K562 (cell line): Measurements from ENCODE around the gene PLCB4. TPM values are rescaled to one million over a fixed set of nuclear protein-coding genes. Genes with fewer than 3 reads are reported as not detected.
A peak's percentile ranks its signal among the peaks of the same experiment; 100 is the strongest.

ENCODE experiments used
- ATAC-seq: fragments of 200-7000 bp; cut with Tn5 transposase; 3 replicates; pipeline ENCODE4 v1.9.1; 2020; ENCODE audit warnings: moderate library complexity
- BruUV-seq: library from RNA; stranded (reverse); fragments of 400-500 nt; replicated peaks from 2 replicates; lab custom pipeline; 2021; lab: Mats Ljungman, UMichigan
- CTCF ChIA-PET: fragments of 300-600 bp; formaldehyde crosslinking; extraction: SDS; loops from one replicate; lab custom pipeline; 2021; ENCODE audit warnings: low intra/inter-chr PET ratio; lab: Yijun Ruan, JAX
- POLR2A ChIA-PET: fragments of 300-600, 350-650 bp; sonication (Branson Sonifier 250); formaldehyde crosslinking; extraction: SDS; loops from one replicate; lab custom pipeline; 2021; ENCODE audit warnings: antibody characterized with exemption, inconsistent platforms; lab: Yijun Ruan, JAX
- DNase-seq, 4 experiments: peaks; one replicate each; pipeline versions ENCODE4 v3.0.0 to v3.0.0-alpha.2; 2011 to 2018; ENCODE audit warnings: low spot score in 3 of 4, mixed read lengths in 3 of 4; ENCODE audit errors: extremely low read depth in 1 of 4
- FAIRE-seq: peaks from 2 replicates; lab custom pipeline; 2011; peaks lifted over from hg19 to GRCh38; lab: Jason Lieb, UNC
- H2AFZ ChIP-seq: 2 replicates; pipeline ENCODE4 v1.6.0; 2011; ENCODE audit warnings: low read depth, low read length, control low read depth, inconsistent platforms
- H3K27ac ChIP-seq: fragments of 200-600 bp; 3 replicates; pipeline ENCODE4 v1.8.0; 2011; ENCODE audit warnings: low read depth, mild to moderate bottlenecking, control low read depth, inconsistent platforms, low read length, moderate library complexity, mixed read lengths; ENCODE audit errors: extremely low read depth
- H3K27me3 ChIP-seq, 2 experiments: fragments of 300-600 bp in 1 of 2; 2 replicates in 1 of 2; 3 replicates in 1 of 2; pipeline versions ENCODE4 v1.6.0 to v1.8.0; 2011; ENCODE audit warnings: inconsistent platforms in 2 of 2, low read length in 2 of 2, mild to moderate bottlenecking in 1 of 2, mixed read lengths in 1 of 2, moderate library complexity in 1 of 2; ENCODE audit not compliant: control insufficient read depth in 2 of 2, insufficient read depth in 2 of 2
- H3K36me3 ChIP-seq: fragments of 300-600 bp; 3 replicates; pipeline ENCODE4 v1.8.0; 2011; ENCODE audit warnings: mild to moderate bottlenecking, low read length, inconsistent platforms; ENCODE audit not compliant: control insufficient read depth, insufficient read depth
- H3K4me1 ChIP-seq, 2 experiments: fragments of 200-600 bp in 1 of 2; replicated peaks in 1 of 2; 2 replicates in 1 of 2; 3 replicates in 1 of 2; pipeline versions ENCODE4 v1.5.1 to v1.8.0; 2011; ENCODE audit warnings: inconsistent platforms in 2 of 2, low read length in 2 of 2, mild to moderate bottlenecking in 1 of 2, mixed read lengths in 1 of 2, moderate library complexity in 1 of 2; ENCODE audit not compliant: control insufficient read depth in 2 of 2, insufficient read depth in 2 of 2
- H3K4me2 ChIP-seq: 2 replicates; pipeline ENCODE4 v1.6.1; 2011; ENCODE audit warnings: low read length, control low read depth, inconsistent platforms, mixed read lengths; ENCODE audit not compliant: insufficient read depth
- H3K4me3 ChIP-seq: fragments of 200-600 bp; sonication (generic), shearing (Covaris generic); 2 replicates; pipeline ENCODE4 v1.5.1; 2016; ENCODE audit warnings: control low read depth, inconsistent platforms
- H3K79me2 ChIP-seq: fragments of 200-600 bp; 3 replicates; pipeline ENCODE4 v1.8.0; 2011; ENCODE audit warnings: low read length, inconsistent platforms; ENCODE audit not compliant: control insufficient read depth, insufficient read depth
- H3K9ac ChIP-seq, 2 experiments: 2 replicates each; pipeline versions ENCODE4 v1.6.0 to v1.6.1; 2011; ENCODE audit warnings: low read depth in 2 of 2, low read length in 2 of 2, control low read depth in 1 of 2, inconsistent platforms in 1 of 2, mild to moderate bottlenecking in 1 of 2, mixed read lengths in 1 of 2; ENCODE audit not compliant: insufficient read depth in 1 of 2
- H3K9me1 ChIP-seq: one replicate; pipeline ENCODE4 v1.6.0; 2011; ENCODE audit warnings: inconsistent platforms, mild to moderate bottlenecking, low read length, moderate library complexity; ENCODE audit not compliant: control insufficient read depth, insufficient read depth
- H3K9me3 ChIP-seq: replicated peaks from 2 replicates; pipeline ENCODE4 v1.5.1; 2011; ENCODE audit warnings: low read depth, low read length, inconsistent platforms; ENCODE audit not compliant: control insufficient read depth, insufficient read depth
- H4K20me1 ChIP-seq: replicated peaks from 2 replicates; pipeline ENCODE4 v1.6.1; 2011; ENCODE audit warnings: low read length, inconsistent platforms, mixed read lengths; ENCODE audit not compliant: control insufficient read depth, insufficient read depth
- CHD4 ChIP-seq: fragments of 200-600 bp; sonication (generic); IDR thresholded peaks from 3 replicates; pipeline ENCODE4 v1.6.1; 2012; ENCODE audit warnings: low read depth, mild to moderate bottlenecking, mixed read lengths, low read length, inconsistent platforms; ENCODE audit not compliant: insufficient read depth, insufficient replicate concordance, poor library complexity, severe bottlenecking
- NCOA6 ChIP-seq: fragments of 450-650 bp; IDR thresholded peaks from 2 replicates; pipeline ENCODE4 v1.6.1; 2017; ENCODE audit warnings: mild to moderate bottlenecking
- NFIC ChIP-seq: fragments of 450-650 bp; IDR thresholded peaks from 2 replicates; pipeline ENCODE4 v1.6.1; 2017; ENCODE audit warnings: mild to moderate bottlenecking, inconsistent platforms
- NR1H2 ChIP-seq: sonication (generic); formaldehyde crosslinking; IDR thresholded peaks from 2 replicates; pipeline ENCODE4 v1.4.0; 2020; ENCODE audit warnings: mild to moderate bottlenecking, missing genetic modification reagents
- NR4A1 ChIP-seq, 2 experiments: fragments of 250-450 bp in 1 of 2; fragments of 450-650 bp in 1 of 2; sonication (Bioruptor Pico) in 1 of 2; IDR thresholded peaks; 2 replicates each; pipeline versions ENCODE4 v1.4.0 to v1.6.1; 2016 to 2020; ENCODE audit warnings: mild to moderate bottlenecking in 2 of 2, missing compliant biosample characterization in 1 of 2, missing genetic modification characterization in 1 of 2, moderate library complexity in 1 of 2
- SIX5 ChIP-seq, 2 experiments: IDR thresholded peaks; 2 replicates each; pipeline ENCODE4 v1.6.1; 2011; ENCODE audit warnings: low read length in 2 of 2, borderline replicate concordance in 1 of 2, low read depth in 1 of 2, mild to moderate bottlenecking in 1 of 2, moderate library complexity in 1 of 2; ENCODE audit not compliant: insufficient read depth in 1 of 2
- SRSF3 ChIP-seq: fragments of 200-400 bp; formaldehyde crosslinking; IDR thresholded peaks from 2 replicates; pipeline ENCODE4 v1.6.1; 2016; ENCODE audit warnings: mild to moderate bottlenecking, low read length, moderate library complexity; ENCODE audit not compliant: insufficient read depth
- TBP ChIP-seq: optimal IDR thresholded peaks from 2 replicates; pipeline ENCODE3; 2011; ENCODE audit warnings: low read depth, low read length, improper control_type of control experiment
- ZC3H4 ChIP-seq: sonication (generic); formaldehyde crosslinking; IDR thresholded peaks from 2 replicates; pipeline ENCODE4 v1.9.0; 2021; ENCODE audit warnings: missing genetic modification reagents, borderline replicate concordance
- ZNF12 ChIP-seq: sonication (generic); formaldehyde crosslinking; IDR thresholded peaks from 2 replicates; pipeline ENCODE4 v1.4.0; 2020; ENCODE audit warnings: mild to moderate bottlenecking, missing genetic modification reagents
- ZNF282 ChIP-seq: sonication (generic); formaldehyde crosslinking; IDR thresholded peaks from 2 replicates; pipeline ENCODE4 v1.8.1; 2023; ENCODE audit warnings: missing genetic modification reagents
- ZZZ3 ChIP-seq: fragments of 450-650 bp; IDR thresholded peaks from 2 replicates; pipeline ENCODE4 v1.6.1; 2016; ENCODE audit warnings: antibody characterized with exemption, mild to moderate bottlenecking, moderate library complexity
- WGBS: fragments of 100-300 bp; shearing (Covaris generic); methylation state at CpG from one replicate; pipeline ENCODE4 v1.1.6; 2016; ENCODE audit warnings: low coverage, mixed read lengths; ENCODE audit not compliant: insufficient coverage; ENCODE audit errors: missing lambda C conversion rate; 5-methylcytosine and 5-hydroxymethylcytosine counted together
- in situ Hi-C: fragments of 300-500 bp; cut with MboI; formaldehyde crosslinking; loops from 4 replicates; pipeline ENCODE4 v1.15.0; 2018; ENCODE audit warnings: inconsistent platforms, mixed read lengths
- intact Hi-C: fragments of 100-400 bp; cut with micrococcal nuclease; formaldehyde crosslinking; loops from 2 replicates; pipeline ENCODE4 v1.14.2; 2022
- polyA plus RNA-seq, 8 experiments: library from polyadenylated mRNA; depleted of rRNA in 4 of 8; stranded (reverse) in 5 of 8; unstranded in 3 of 8; fragments of >200 nt; fragmentation: Nextera tagmentation in 2 of 8; fragmentation: Illumina TruSeq in 1 of 8; extraction: Ambion mirVana in 2 of 8; extraction: Trizol in 1 of 8; gene quantifications; 2 replicates each; pipeline versions ENCODE4 v1.2.1 to v1.2.3, GENCODE V29; 2011 to 2014; ENCODE audit warnings: inconsistent platforms in 1 of 8, missing spikeins in 1 of 8
- total RNA-seq, 7 experiments: library from RNA; depleted of rRNA in 6 of 7; stranded (reverse); fragments of >200 nt in 6 of 7; fragmentation: Illumina TruSeq in 2 of 7; extraction: Trizol in 2 of 7; gene quantifications; 2 replicates each; pipeline versions ENCODE4 v1.2.1 to v1.2.3, GENCODE V29; 2011 to 2021; ENCODE audit warnings: low replicate concordance in 1 of 7
- TF ChIP-seq, protein P1 (sequence below): fragments of 450-650 bp; IDR thresholded peaks from 2 replicates; pipeline ENCODE4 v1.6.1; 2016; ENCODE audit warnings: antibody characterized with exemption
- TF ChIP-seq, protein P2 (sequence below): fragments of 250-450 bp; sonication (Bioruptor Pico); IDR thresholded peaks from 2 replicates; pipeline ENCODE4 v1.5.0; 2020; ENCODE audit warnings: mild to moderate bottlenecking
- TF ChIP-seq, protein P3 (sequence below): fragments of 250-450 bp; sonication (Bioruptor Pico); IDR thresholded peaks from 2 replicates; pipeline ENCODE4 v1.8.0; 2021; ENCODE audit warnings: borderline replicate concordance, mild to moderate bottlenecking, moderate library complexity; ENCODE audit not compliant: poor library complexity, severe bottlenecking

The PLCB4 gene
- total and polyA plus RNA-seq, 9 of the 15 experiments (the other 6 are each of a cell fraction or from before 2014, with no cell fraction given) = 0.20 to 2.9 (median 0.52) TPM

DNA sequence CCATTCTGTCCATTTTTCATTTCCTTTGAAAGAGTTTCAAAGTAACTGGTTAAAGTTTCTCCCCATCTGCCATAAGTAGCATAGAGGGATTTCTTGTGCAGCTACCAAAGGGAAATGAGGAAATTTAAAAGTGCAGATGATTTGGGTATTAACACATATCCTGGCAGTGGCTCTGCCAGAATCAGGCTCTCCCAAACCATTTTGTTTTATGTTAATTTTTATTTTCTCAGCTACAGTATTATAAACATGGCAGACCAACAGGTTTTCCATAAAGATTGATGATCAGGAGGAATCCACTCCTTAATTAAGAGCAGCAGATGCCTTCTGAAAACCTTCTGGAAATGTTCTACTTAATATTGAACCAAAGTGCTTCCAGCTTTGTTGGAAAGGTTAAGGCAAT, 13.9 kb downstream of the PLCB4 start (continued):
- TF ChIP-seq, protein P1, sequence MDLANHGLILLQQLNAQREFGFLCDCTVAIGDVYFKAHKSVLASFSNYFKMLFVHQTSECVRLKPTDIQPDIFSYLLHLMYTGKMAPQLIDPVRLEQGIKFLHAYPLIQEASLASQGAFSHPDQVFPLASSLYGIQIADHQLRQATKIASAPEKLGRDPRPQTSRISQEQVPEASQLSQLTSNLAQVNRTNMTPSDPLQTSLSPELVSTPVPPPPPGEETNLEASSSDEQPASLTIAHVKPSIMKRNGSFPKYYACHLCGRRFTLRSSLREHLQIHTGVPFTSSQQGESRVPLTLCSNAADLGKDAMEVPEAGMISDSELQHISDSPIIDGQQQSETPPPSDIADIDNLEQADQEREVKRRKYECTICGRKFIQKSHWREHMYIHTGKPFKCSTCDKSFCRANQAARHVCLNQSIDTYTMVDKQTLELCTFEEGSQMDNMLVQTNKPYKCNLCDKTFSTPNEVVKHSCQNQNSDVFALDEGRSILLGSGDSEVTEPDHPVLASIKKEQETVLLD = no peak
- TF ChIP-seq CHD4 = no peak
- no peak for TF ChIP-seq TBP
- TF ChIP-seq NR4A1 (CRISPR knock-in tag; IDR thresholded peaks at IDR 0.05) = no peak
- no peak for TF ChIP-seq NR4A1 (tag; IDR thresholded peaks at IDR 0.05)
- TF ChIP-seq, protein P2, sequence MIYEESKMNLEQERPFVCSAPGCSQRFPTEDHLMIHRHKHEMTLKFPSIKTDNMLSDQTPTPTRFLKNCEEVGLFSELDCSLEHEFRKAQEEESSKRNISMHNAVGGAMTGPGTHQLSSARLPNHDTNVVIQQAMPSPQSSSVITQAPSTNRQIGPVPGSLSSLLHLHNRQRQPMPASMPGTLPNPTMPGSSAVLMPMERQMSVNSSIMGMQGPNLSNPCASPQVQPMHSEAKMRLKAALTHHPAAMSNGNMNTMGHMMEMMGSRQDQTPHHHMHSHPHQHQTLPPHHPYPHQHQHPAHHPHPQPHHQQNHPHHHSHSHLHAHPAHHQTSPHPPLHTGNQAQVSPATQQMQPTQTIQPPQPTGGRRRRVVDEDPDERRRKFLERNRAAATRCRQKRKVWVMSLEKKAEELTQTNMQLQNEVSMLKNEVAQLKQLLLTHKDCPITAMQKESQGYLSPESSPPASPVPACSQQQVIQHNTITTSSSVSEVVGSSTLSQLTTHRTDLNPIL = no peak
- no peak for TF ChIP-seq NCOA6
- TF ChIP-seq ZNF282 (CRISPR knock-in tag) = no peak

DNA sequence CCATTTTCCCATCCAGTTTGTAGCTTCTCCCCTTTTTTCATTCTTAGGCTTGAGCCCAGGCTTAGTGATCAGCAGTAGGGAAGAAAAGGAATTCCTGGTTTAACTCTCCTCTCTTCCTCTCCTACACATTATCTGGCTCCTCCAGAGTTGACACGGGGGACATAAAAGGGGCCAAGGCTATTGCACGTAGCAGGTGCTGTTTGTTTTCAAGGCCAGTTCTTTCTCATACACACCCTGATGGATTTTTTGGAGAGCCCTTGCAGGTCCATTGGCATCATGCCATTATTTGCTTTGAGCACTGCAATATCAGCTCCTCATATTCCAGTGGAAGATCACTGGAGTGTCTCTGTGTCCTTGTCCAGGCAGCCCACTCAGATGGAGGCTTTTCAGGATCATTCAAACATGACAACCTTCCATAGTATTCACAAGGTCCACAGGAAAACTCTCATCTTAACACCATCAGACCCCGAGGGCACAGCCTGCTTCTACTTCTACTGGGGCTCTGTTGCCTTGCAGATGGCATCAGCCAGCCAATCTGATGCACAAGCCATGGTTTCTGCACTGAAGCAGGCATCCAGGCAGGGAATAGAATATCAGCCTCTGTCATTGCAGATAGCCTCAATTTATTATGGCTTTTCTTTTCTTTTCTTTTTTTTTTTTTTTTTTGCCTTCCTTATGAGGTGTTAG, 18.8 kb downstream of the PLCB4 start:
- ATAC-seq (no peak), DNase-seq (no peak), FAIRE-seq (no peak)
- Histone ChIP-seq H3K4me1 (no peaks in the 10 kb centered on the region; a peak in 1 of 5 replicates), H3K9me1 (no peaks in the 10 kb centered on the region), H3K79me2 (no peaks in the 10 kb centered on the region), H2AFZ (no peak overlapping the region), H3K4me3 (no peak overlapping the region), H3K27ac (no peak overlapping the region), H3K9me3 (no peaks in the 10 kb centered on the region), H3K27me3 (no peaks in the 10 kb centered on the region), H3K36me3 (no peaks in the 10 kb centered on the region)
- in situ Hi-C loops (no loop called here), intact Hi-C loops (no loop called here)
- CTCF ChIA-PET = no interaction called here
- POLR2A ChIA-PET = no interaction called here
- BruUV-seq = no TSS peak
- TF ChIP-seq SRSF3 = no peak
- no peak for TF ChIP-seq NR1H2 (CRISPR knock-in tag)
- TF ChIP-seq ZZZ3 = no peak
- TF ChIP-seq SIX5 (IDR thresholded peaks at IDR 0.05; ENCODE audit: borderline replicate concordance in 1 of 2, insufficient read depth in 1 of 2, low read depth in 1 of 2, low read length in 2 of 2) = no peak
- 0 out of 2 replicates have a peak, but pooled peaks have one; percentile 20 for TF ChIP-seq NFIC
- TF ChIP-seq, protein P3, sequence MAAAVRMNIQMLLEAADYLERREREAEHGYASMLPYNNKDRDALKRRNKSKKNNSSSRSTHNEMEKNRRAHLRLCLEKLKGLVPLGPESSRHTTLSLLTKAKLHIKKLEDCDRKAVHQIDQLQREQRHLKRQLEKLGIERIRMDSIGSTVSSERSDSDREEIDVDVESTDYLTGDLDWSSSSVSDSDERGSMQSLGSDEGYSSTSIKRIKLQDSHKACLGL = no peak
- 0 out of 2 replicates have a peak, but pooled peaks have one; percentile 54 for TF ChIP-seq ZNF12
- no peak for TF ChIP-seq ZC3H4 (CRISPR knock-in tag)
- TF ChIP-seq, all 486 proteins: peak for 2
- no peak overlapping the region for H3K9ac ChIP-seq
- H4K20me1 ChIP-seq = no peaks in the 10 kb centered on the region
- 7% methylated on average over 3 of the region's 3 CpGs for WGBS
- H3K4me2 ChIP-seq = no peak overlapping the region
